HG02642 (cell line): ENCODE results near the gene ZNF430.
A peak's percentile ranks its signal among the peaks of the same experiment; 100 is the strongest.
"Not testable (repeated sequence)": the region's sequence is repeated elsewhere in the genome, so short reads cannot be mapped to it uniquely, and the experiment has no call there.

ENCODE experiments used
- ATAC-seq: cut with Tn5 transposase; IDR thresholded peaks from one replicate; pipeline ENCODE4 v1.9.1; 2021; ENCODE audit warnings: mild to moderate bottlenecking; ENCODE audit not compliant: unreplicated experiment, poor library complexity

ZNF430 gene

GRCh38 chr19:21020298-21021227 lies at the start of gene ZNF430:
Gene ZNF430, plus strand, starts transcription at chr19:21020657. Its CDS starts 144 bp downstream, at chr19:21020801.
- peak; percentile 97 for ATAC-seq

- not testable (repeated sequence) for ATAC-seq
Observed at GRCh38 chr19:20992788-20993187, 27.7 kb upstream of the ZNF430 start.

- peak; percentile 100 for ATAC-seq
Observed at GRCh38 chr19:20999731-21000352, 20.6 kb upstream of the ZNF430 start.

- ATAC-seq: not testable (repeated sequence)
Observed at GRCh38 chr19:21021238-21021637, 781 bp downstream of the ZNF430 start.

- ATAC-seq: no peak
Observed at GRCh38 chr19:21022996-21023395, 2.5 kb downstream of the ZNF430 start.

GRCh38 chr19:21023901-21024300 lies 3.4 kb downstream of the ZNF430 start:
- ATAC-seq: no peak

GRCh38 chr19:21028969-21029268 lies 8.5 kb downstream of the ZNF430 start:
- no peak for ATAC-seq

- no peak for ATAC-seq
Observed at GRCh38 chr19:21045028-21045427, 24.6 kb downstream of the ZNF430 start.

- no peak for ATAC-seq
Observed at GRCh38 chr19:21046489-21046888, 26.0 kb downstream of the ZNF430 start.

GRCh38 chr19:21047716-21048115 lies 27.3 kb downstream of the ZNF430 start:
- ATAC-seq: no peak

GRCh38 chr19:21052902-21053301 lies 32.4 kb downstream of the ZNF430 start:
- ATAC-seq: no peak

- no peak for ATAC-seq
Observed at GRCh38 chr19:21065336-21065735, 44.9 kb downstream of the ZNF430 start.

- ATAC-seq: peak; percentile 99
Observed at GRCh38 chr19:21082011-21082975, 61.8 kb downstream of the ZNF430 start, which contains the start of gene ZNF714. Gene ZNF714, plus strand, starts transcription at chr19:21082203. Its CDS starts 16,066 bp downstream, at chr19:21098269.

GRCh38 chr19:21084343-21084742 lies 63.9 kb downstream of the ZNF430 start:
- ATAC-seq: no peak

GRCh38 chr19:21087871-21088270 lies 67.4 kb downstream of the ZNF430 start:
- no peak for ATAC-seq

- no peak for ATAC-seq
Observed at GRCh38 chr19:21092109-21092508, 71.7 kb downstream of the ZNF430 start.

- ATAC-seq: no peak
Observed at GRCh38 chr19:21094347-21095025, 74.0 kb downstream of the ZNF430 start.

GRCh38 chr19:21098291-21098690 lies 77.8 kb downstream of the ZNF430 start:
- no peak for ATAC-seq

- ATAC-seq: no peak
Observed at GRCh38 chr19:21101521-21102242, 81.2 kb downstream of the ZNF430 start.
